HepG2 (cell line): ENCODE data around the gene DDX6. TPM values are rescaled to one million over a fixed set of nuclear protein-coding genes. Genes with fewer than 3 reads are reported as not detected.

Experiments
- ATAC-seq: fragments of 200-7000 bp; cut with Tn5 transposase; 3 replicates; pipeline ENCODE4 v1.9.1; 2020; ENCODE audit warnings: mild to moderate bottlenecking, moderate library complexity
- BruUV-seq: library from RNA; stranded (reverse); fragments of 400-500 nt; replicated peaks from 2 replicates; lab custom pipeline; 2021; lab: Mats Ljungman, UMichigan
- CTCF ChIA-PET: fragments of 300-600 bp; formaldehyde crosslinking; extraction: SDS; loops from one replicate; lab custom pipeline; 2021; ENCODE audit warnings: low total read pairs, inconsistent platforms, low intra/inter-chr PET ratio; lab: Yijun Ruan, JAX
- POLR2A ChIA-PET: fragments of 350-600 bp; sonication (Branson Sonifier 250); formaldehyde crosslinking; loops from one replicate; lab custom pipeline; 2020; ENCODE audit warnings: antibody characterized with exemption, inconsistent platforms; lab: Yijun Ruan, JAX
- DNase-seq: peaks from one replicate; pipeline ENCODE4 v3.0.0-alpha.2; 2015; ENCODE audit warnings: low spot score
- FAIRE-seq: peaks from 3 replicates; lab custom pipeline; 2011; peaks lifted over from hg19 to GRCh38; lab: Jason Lieb, UNC
- H2AFZ ChIP-seq: one replicate; pipeline ENCODE4 v1.6.1; 2011; ENCODE audit warnings: low read length, inconsistent platforms
- H3K27ac ChIP-seq: fragments of 300-600 bp; 3 replicates; pipeline ENCODE4 v1.8.0; 2011; ENCODE audit warnings: mixed run types, mild to moderate bottlenecking, mixed read lengths, low read length, inconsistent platforms; ENCODE audit not compliant: insufficient read depth; ENCODE audit errors: extremely low read length
- H3K27me3 ChIP-seq, 2 experiments: fragments of 200-600 bp in 1 of 2; 2 replicates in 1 of 2; 3 replicates in 1 of 2; pipeline versions ENCODE4 v1.6.0 to v1.8.0; 2011; ENCODE audit warnings: low read length in 2 of 2, mild to moderate bottlenecking in 2 of 2, moderate library complexity in 2 of 2, inconsistent platforms in 1 of 2; ENCODE audit not compliant: insufficient read depth in 2 of 2, control insufficient read depth in 1 of 2
- H3K36me3 ChIP-seq, 2 experiments: fragments of 200-600 bp in 1 of 2; replicated peaks in 1 of 2; 2 replicates in 1 of 2; 3 replicates in 1 of 2; pipeline versions ENCODE4 v1.5.1 to v1.8.0; 2011; ENCODE audit warnings: low read length in 2 of 2, inconsistent platforms in 1 of 2; ENCODE audit not compliant: insufficient read depth in 2 of 2, control insufficient read depth in 1 of 2
- H3K4me1 ChIP-seq: 2 replicates; pipeline ENCODE4 v1.5.1; 2012; ENCODE audit warnings: low read length, inconsistent platforms; ENCODE audit not compliant: insufficient read depth
- H3K4me2 ChIP-seq: 2 replicates; pipeline ENCODE4 v1.6.0; 2011; ENCODE audit warnings: low read depth, low read length, inconsistent platforms
- H3K4me3 ChIP-seq, 3 experiments: fragments of 200-600 bp in 1 of 3; sonication (generic), shearing (Covaris generic) in 1 of 3; replicated peaks in 1 of 3; 2 replicates each; pipeline ENCODE4 v1.5.1; 2011 to 2016; ENCODE audit warnings: low read length in 3 of 3, inconsistent platforms in 2 of 3, low read depth in 2 of 3, mild to moderate bottlenecking in 2 of 3, control low read depth in 1 of 3, mixed read lengths in 1 of 3; ENCODE audit not compliant: insufficient read depth in 1 of 3
- H3K79me2 ChIP-seq: one replicate; pipeline ENCODE4 v1.6.1; 2011; ENCODE audit warnings: low read length, inconsistent platforms; ENCODE audit not compliant: insufficient read depth
- H3K9ac ChIP-seq: 2 replicates; pipeline ENCODE4 v1.6.0; 2011; ENCODE audit warnings: mild to moderate bottlenecking, low read depth, low read length, inconsistent platforms; ENCODE audit not compliant: insufficient read depth
- H3K9me3 ChIP-seq: 2 replicates; pipeline ENCODE4 v1.5.1; 2012; ENCODE audit warnings: mild to moderate bottlenecking, low read length
- H4K20me1 ChIP-seq: 2 replicates; pipeline ENCODE4 v1.6.0; 2011; ENCODE audit warnings: inconsistent platforms, mild to moderate bottlenecking, low read length, moderate library complexity; ENCODE audit not compliant: insufficient read depth
- GATAD2A ChIP-seq: IDR thresholded peaks from 2 replicates; pipeline ENCODE4 v1.6.1; 2016
- KDM6A ChIP-seq: IDR thresholded peaks from 2 replicates; pipeline ENCODE4 v1.6.1; 2016; ENCODE audit warnings: low read depth
- MLX ChIP-seq: IDR thresholded peaks from 2 replicates; pipeline ENCODE4 v1.6.1; 2016
- UBTF ChIP-seq: sonication (generic); formaldehyde crosslinking; IDR thresholded peaks from 2 replicates; pipeline ENCODE4 v1.4.0; 2020; ENCODE audit warnings: mild to moderate bottlenecking, missing genetic modification reagents
- ZFY ChIP-seq: sonication (generic); formaldehyde crosslinking; IDR thresholded peaks from 2 replicates; pipeline ENCODE4 v1.4.0; 2020; ENCODE audit warnings: missing genetic modification reagents
- ZMYM3 ChIP-seq: sonication (generic); formaldehyde crosslinking; IDR thresholded peaks from 2 replicates; pipeline ENCODE4 v1.5.1; 2020; ENCODE audit warnings: mild to moderate bottlenecking, missing genetic modification reagents
- ZNF552 ChIP-seq: sonication (generic); formaldehyde crosslinking; IDR thresholded peaks from 2 replicates; pipeline ENCODE4 v1.9.0; 2022; ENCODE audit warnings: missing genetic modification reagents, mild to moderate bottlenecking, borderline replicate concordance
- ZNF615 ChIP-seq: sonication (generic); formaldehyde crosslinking; IDR thresholded peaks from 2 replicates; pipeline ENCODE4 v1.5.0; 2020; ENCODE audit warnings: mild to moderate bottlenecking, missing genetic modification reagents, borderline replicate concordance
- WGBS: methylation state at CpG from one replicate; pipeline ENCODE4 v1.1.6; 2017; ENCODE audit warnings: low lambda C conversion rate; 5-methylcytosine and 5-hydroxymethylcytosine counted together
- in situ Hi-C: cut with HindIII; loops from 2 replicates; pipeline ENCODE4 v1.10.0; 2017; ENCODE audit warnings: low pct_unique_long_range_greater_than_20kb; ENCODE audit not compliant: extremely low pct_ligation_motif_present
- intact Hi-C: fragments of 100-400 bp; cut with micrococcal nuclease; formaldehyde crosslinking; loops from one replicate; pipeline ENCODE4 v1.10.0; 2022; ENCODE audit not compliant: unreplicated experiment
- polyA plus RNA-seq, 8 experiments: library from polyadenylated mRNA; depleted of rRNA in 3 of 8; stranded (reverse) in 7 of 8; unstranded in 1 of 8; fragments of >200 nt; fragmentation: Illumina TruSeq in 4 of 8; extraction: Trizol in 4 of 8; gene quantifications; 2 replicates each; pipeline versions ENCODE4 v1.2.1 to v1.2.3, GENCODE V29; 2011 to 2016; ENCODE audit warnings: low read depth in 4 of 8, missing spikeins in 1 of 8, mixed read lengths in 1 of 8; ENCODE audit not compliant: insufficient read depth in 1 of 8
- total RNA-seq, 5 experiments: library from RNA; depleted of rRNA; stranded (reverse); fragments of >200 nt; fragmentation: Illumina TruSeq; extraction: Trizol; gene quantifications; 2 replicates each; pipeline ENCODE4 v1.2.3, GENCODE V29; 2016; ENCODE audit warnings: low read depth in 1 of 5

The DDX6 gene
- total and polyA plus RNA-seq, 2 of the 13 experiments (the other 11 are each of a cell fraction or from before 2014, with no cell fraction given) = 20.9 to 59.2 TPM

- Histone ChIP-seq H3K79me2 (no peaks in the 10 kb centered on the region), H3K4me3 (no peak overlapping the region), H2AFZ (no peak overlapping the region), H3K4me1 (peaks cover 11% of the 10 kb centered on the region; the same call in 1 of the 2 replicates), H3K9ac (no peak overlapping the region), H3K36me3 (no peaks in the 10 kb centered on the region)
- FAIRE-seq = no peak
- no TSS peak for BruUV-seq
- 0 out of 2 replicates have a peak, but pooled peaks have one; percentile 16 for TF ChIP-seq ZMYM3 (CRISPR knock-in tag)
- TF ChIP-seq ZFY = no peak
- TF ChIP-seq, all 625 proteins: peak for 1
- Histone ChIP-seq H3K9me3 (peaks cover 3% of the 10 kb centered on the region; the same call in 1 of the 2 replicates), H3K4me2 (no peak overlapping the region), H3K27me3 (peaks cover 1 to 9% of the 10 kb centered on the region in 2 experiments; a peak in 2 of 5 replicates), H4K20me1 (no peaks in the 10 kb centered on the region), H3K27ac (no peak overlapping the region)
- ChIA-PET POLR2A (no interaction called here), CTCF (no interaction called here)
- WGBS = 27% methylated on average over 12 of the region's 15 CpGs
- in situ Hi-C loops = no loop called here
- no peak for DNase-seq
- intact Hi-C loops = no loop called here
- ATAC-seq = no peak
Observed at GRCh38 chr11:118705111-118705741, 85.7 kb downstream of the DDX6 start.

GRCh38 chr11:118703563-118704106 is 87.3 kb downstream of the DDX6 start:
- CTCF ChIA-PET = no interaction called here
- no peak overlapping the region for H3K4me3 ChIP-seq
- no peak overlapping the region for H3K4me2 ChIP-seq
- H3K4me1 ChIP-seq = peaks cover 17% of the 10 kb centered on the region; the same call in 1 of the 2 replicates
- peaks cover 4% of the 10 kb centered on the region; the same call in 1 of the 2 replicates for H3K9me3 ChIP-seq
- 69% methylated on average over 5 of the region's 5 CpGs for WGBS
- TF ChIP-seq KDM6A (CRISPR knock-in tag) (no peak), GATAD2A (CRISPR knock-in tag) (no peak), UBTF (CRISPR knock-in tag) (no peak), ZNF552 (CRISPR knock-in tag) (no peak), ZNF615 (no peak), MLX (CRISPR knock-in tag) (no peak)
- BruUV-seq = no TSS peak
- ATAC-seq (no peak), FAIRE-seq (no peak), DNase-seq (no peak)
- in situ Hi-C loops (no loop called here), intact Hi-C loops (no loop called here)
- no peaks in the 10 kb centered on the region for H4K20me1 ChIP-seq
- H3K27ac ChIP-seq = no peak overlapping the region
- H3K9ac ChIP-seq = no peak overlapping the region
- no peaks in the 10 kb centered on the region for H3K79me2 ChIP-seq
- POLR2A ChIA-PET = no interaction called here
- H3K27me3 ChIP-seq = peaks cover 1 to 6% of the 10 kb centered on the region in 2 experiments; a peak in 2 of 5 replicates
- H3K36me3 ChIP-seq = no peaks in the 10 kb centered on the region
- H2AFZ ChIP-seq = no peak overlapping the region
